Activated CD4-positive, alpha-beta T cell treated with anti-CD3 and anti-CD28 coated beads, Interleukin-2, amount 50 U/mL, for 16 hours (primary cell): Measurements from ENCODE around the gene PRSS36.
"Not testable (repeated sequence)": the region's sequence is repeated elsewhere in the genome, so short reads cannot be mapped to it uniquely, and the experiment has no call there.

Experiments used
- DNase-seq: peaks from one replicate; pipeline ENCODE4 v3.0.0-alpha.2; 2020

Gene PRSS36

GRCh38 chr16:31183432-31184428 is 33.9 kb upstream of the PRSS36 start:
- DNase-seq = no peak

DNA sequence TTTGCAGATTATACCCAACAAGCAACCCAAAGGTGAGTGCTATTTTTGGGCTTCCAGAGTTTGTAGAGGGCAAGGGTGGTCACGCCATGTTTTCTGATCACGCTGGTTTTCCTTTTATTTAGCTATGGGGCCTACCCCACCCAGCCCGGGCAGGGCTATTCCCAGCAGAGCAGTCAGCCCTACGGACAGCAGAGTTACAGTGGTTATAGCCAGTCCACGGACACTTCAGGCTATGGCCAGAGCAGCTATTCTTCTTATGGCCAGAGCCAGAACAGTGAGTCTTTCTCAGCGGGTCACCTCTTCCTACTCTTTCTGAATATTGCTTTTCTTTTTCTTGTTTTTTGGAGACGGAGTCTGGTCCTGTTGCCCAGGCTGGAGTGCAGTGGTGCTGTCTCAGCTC is 32.5 kb upstream of the PRSS36 start:
- DNase-seq = no peak

GRCh38 chr16:31181102-31181830 is 31.4 kb upstream of the PRSS36 start:
- DNase-seq = peak; percentile 48

DNA sequence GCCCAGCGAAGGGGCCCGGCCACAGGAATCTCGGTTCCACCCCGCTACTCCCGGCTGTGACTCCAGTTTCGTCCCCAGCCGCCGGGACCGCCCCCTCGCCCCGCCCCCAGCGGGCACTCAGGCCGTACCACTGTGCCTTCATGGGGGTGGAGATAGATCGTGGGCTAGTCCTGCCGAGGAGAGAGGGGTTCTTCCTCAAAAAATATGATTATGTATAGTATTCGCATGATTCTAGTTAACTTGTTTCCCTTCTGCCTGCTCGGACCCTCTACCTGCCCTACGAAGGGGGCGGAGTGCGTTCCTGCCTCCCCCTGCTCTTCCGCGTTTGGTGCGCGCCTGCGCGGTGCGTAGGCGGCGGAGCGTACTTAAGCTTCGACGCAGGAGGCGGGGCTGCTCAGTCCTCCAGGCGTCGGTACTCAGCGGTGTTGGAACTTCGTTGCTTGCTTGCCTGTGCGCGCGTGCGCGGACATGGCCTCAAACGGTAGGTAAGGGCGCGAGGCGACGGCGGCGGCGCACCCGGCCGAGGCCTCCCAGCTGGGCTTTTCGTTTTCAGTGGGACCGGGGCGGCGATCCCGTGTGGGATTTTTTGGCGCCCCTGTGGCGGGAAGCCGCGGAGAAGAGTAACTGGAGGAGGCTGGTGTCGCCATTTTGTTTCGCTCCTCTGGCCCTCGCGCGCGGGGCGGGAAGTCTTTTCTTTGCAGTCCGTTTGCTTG is 30.0 kb upstream of the PRSS36 start, which contains the start of gene FUS:
Gene FUS (plus strand): TSS at position 393 of the 713 bp plus-strand sequence. CDS start 76 bp downstream, at position 469.
- DNase-seq = peak; percentile 90

GRCh38 chr16:31179219-31179746 is 29.4 kb upstream of the PRSS36 start:
- no peak for DNase-seq

DNA sequence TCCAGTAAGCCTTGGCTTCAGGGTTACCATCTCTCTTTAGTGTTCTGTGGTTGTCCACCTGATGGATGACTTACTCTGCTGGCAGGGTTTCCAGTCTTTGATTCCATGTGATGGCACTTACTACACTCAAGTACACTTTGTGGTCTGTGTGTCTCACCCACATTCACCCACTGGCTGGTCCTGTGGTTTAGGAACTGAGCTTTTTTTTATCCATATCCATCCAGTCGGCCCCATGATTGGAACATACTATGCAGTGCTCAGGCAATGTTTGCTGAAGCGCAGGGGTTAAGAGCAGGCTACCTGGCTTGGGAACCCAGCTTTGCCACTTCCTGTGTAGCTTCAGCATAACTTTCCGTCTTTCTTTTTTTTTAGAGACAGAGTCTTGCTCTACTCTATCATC is 27.3 kb upstream of the PRSS36 start:
- DNase-seq = peak; percentile 61

DNA sequence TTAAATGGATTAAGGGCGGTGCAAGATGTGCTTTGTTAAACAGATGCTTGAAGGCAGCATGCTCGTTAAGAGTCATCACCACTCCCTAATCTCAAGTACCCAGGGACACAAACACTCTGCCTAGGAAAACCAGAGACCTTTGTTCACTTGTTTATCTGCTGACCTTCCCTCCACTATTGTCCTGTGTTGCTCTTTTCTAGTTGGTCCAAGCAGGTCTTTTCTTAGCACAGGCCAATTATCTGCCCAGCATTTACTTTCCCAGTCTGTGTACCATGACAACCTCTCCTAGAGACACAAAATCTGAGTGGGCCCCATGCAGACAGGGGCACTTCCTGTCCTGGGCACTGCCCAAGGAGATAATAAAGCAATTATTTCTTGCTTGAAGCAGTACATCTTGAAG is 20.2 kb upstream of the PRSS36 start:
- not testable (repeated sequence) for DNase-seq

DNA sequence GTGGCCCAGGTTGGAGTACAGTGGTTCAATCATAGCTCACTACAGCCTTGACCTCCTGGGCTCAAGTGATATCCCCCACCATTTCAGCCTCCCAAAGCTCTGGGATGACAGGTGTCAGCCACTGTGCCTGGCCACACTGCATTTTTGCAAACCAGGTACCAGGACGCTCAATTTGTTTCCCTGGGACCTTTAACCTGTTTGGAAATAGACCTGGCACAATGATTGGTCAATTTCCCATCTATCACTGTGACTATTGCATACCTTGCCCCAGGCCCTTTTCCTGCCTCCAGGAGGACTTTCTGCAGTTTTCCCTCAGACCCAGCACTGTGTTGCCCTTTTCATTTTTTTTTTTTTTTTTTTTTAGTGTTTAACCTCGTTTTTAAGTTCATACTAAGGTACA is 19.0 kb upstream of the PRSS36 start:
- no peak for DNase-seq

DNA sequence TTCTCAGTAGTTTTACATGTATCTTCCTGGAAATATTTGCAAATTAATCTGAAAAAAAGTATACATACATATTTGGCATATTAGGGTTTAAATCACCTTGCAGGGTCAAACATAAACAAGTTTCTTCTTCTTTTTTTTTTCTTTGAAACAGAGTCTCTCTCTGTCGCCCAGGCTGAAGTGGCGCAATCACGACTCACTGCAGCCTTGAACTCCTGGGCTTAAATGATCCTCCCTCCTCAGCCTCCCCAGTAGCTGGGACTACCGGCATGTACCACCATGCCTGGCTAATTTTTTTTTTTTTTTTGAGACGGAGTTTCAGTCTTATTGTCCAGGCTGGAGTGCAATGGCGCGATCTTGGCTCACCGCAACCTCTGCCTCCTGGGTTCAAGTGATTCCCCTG is 17.4 kb upstream of the PRSS36 start:
- DNase-seq = no peak

- DNase-seq = no peak
Observed at GRCh38 chr16:31157136-31157535, 7.3 kb upstream of the PRSS36 start.

DNA sequence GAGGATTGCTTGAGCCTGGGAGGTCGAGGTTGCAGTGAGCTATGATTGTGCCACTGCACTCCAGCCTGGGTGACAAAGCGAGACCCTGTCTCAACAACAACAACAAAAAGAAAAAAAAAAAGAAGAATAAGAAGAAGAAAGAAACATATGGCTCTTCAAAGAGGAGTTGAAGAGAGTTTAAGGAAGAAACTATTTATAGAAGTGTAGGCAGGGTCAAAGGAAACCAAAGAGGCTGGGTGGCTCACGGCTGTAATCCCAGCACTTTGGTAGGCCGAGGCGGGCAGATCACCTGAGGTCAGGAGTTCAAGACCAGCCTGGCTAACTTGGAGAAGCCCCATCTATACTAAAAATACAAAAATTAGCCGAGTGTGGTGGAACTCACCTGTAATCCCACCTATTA is 1.1 kb upstream of the PRSS36 start:
- not testable (repeated sequence) for DNase-seq

DNA sequence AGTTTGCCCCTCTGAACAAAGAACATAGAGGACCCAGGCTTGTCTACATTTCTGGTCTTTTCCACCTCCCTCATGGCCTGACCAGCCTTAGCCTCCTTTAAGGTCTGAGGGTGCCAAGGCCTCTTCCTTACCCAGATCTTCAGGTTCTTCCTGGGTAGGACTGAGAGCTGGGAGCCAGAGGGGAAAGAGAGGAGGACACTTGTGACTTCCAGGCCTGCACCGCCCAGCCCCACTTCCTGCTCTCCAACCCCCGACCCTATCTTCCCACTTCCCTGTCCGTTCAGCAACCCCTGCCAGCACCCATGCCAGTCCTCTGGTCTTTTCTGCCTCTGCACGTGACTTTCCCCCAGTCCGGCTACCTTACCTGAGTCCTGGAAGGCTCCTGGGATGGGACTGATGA is 534 bp downstream of the PRSS36 start:
- no peak for DNase-seq

DNA sequence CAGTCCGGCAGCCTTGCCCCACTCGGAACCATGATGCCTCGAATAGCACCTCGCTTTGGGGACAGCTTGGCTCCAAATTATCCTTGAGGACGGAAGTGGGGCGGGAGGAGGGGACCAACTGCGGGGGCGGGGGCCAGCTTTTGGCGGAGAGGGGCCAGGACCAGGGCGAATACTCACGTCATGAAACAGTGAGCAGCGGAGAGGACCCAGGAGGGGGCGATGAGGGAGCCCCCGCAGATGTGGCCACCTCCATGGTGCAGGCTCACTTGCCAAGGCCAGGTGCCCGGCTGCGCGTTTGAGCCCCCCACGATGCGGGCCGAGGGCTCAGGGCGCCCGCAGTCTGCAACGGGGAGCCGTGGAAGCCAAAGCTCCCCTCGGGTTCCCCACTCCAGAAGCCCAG is 970 bp downstream of the PRSS36 start:
- no peak for DNase-seq

DNA sequence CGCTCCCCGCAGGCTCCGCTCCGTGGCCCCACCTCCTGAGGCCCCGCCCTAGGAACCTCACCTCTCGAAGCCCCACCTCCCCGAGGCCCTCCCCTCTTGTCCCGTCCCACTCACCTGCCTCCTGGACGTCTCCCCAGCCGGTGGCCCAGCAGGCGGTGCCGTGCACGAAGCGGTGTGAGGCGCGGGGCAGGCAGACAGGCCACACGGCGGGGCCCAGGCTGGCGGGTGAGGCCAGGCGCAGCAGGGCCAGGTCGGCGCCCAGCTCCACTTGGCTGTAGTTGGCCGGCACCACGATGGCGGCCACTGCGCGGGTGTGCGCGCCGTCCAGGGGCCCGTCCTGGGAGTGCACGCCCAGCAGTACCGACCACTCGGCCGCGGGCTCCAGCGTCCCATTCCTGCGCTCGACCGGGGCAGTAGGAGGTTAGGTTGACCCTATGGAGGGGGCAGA is 1.6 kb downstream of the PRSS36 start:
- no peak for DNase-seq

DNA sequence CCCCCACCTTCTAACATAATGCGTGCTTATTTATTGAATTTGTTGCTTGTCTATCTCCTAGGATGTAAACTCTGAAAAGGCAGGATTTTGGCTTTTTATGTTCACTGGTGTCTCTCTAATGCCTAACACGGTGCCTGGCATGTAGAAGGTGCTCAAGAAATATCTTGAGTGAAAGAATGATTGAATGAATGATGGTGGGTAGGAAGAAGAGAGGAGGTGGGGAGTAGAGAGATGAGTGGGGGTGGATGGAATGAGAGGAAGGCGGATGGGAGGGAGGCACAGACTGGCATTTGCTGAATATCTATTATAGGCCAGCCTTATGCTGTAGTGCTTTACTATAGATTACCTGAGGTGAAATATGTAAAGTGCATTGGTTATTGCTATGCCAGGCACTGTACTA is 2.3 kb downstream of the PRSS36 start:
- no peak for DNase-seq

DNA sequence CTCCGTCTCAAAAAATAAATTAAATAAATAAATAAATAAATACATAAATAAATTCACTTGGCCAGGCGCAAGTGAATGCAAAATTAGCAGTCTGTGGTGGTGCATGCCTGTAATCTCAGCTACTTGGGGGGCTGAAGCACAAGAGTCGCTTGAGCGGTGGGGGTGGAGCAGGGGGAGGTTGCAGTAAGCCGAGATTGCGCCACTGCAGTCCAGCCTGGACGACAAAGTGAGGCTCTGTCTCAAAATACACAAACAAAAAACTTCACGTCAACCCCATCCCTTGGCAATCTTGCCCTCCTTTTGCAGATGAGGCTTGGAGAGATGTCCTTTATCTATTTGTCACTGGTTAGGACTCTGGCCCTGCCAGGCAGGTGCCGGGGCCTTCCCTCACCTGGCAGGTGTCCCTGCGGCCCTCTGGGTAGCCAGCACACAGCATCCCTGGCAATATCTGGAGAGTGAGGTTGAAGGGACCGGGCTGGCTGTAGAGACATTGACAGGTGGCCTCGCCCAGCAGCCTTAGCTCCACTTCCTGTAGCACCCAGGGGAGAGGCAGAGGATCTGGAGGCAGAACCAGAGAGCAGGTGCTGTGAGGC is 4.4 kb downstream of the PRSS36 start:
- DNase-seq = no peak

DNA sequence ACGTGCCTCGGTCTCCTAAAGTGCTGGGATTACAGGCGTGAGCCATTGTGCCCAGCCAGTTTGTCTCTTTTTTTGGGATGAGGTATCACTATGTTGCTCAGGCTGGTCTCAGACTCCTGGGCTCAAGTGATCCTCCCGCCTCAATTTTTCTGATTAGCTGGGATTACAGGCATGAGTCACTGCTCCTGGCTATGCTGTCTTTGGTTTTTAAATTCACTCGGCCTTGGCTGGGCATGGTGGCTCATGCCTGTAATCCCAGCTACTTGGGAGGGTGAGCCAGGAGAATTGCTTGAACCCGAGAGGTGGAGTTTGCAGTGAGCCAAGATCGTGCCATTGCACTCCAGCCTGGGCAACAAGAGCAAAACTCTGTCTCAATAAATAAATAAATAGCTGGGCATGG is 5.4 kb downstream of the PRSS36 start:
- DNase-seq = not testable (repeated sequence)

GRCh38 chr16:31143694-31144148 is 6.1 kb downstream of the PRSS36 start:
- DNase-seq = no peak

DNA sequence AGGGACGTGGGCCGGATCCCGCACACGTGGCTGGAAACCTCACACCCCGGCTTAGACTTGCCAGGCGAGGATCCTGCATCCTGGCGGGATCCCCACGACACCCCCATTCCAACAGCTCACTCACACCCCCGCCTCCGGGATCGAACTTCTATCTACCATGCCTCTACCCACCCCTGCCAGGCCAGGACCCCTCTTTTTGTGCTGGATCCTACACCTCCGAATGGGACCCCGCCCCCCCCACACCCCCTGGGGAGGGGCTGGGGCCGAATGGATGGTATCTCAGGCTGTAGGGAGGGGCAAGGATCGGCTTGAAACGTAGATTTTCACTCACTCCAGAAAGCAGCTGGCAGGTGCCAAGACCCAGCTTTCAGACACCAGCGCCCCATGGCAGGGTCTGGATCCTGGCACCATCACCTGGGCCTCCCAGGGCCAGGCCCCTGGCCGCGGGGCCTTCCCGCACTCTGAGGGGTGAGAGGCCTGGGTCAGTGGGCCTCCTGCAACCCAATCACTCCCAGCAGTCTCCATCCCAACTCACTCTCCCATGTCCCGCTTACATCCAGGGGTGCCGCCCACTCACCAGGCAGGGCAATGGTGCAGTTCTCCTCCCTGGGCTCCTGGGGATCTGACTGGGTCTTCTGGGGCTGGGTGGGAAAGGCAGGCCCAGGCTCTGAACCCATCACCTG is 6.7 kb downstream of the PRSS36 start:
- DNase-seq = no peak

- DNase-seq = peak; percentile 99
Observed at GRCh38 chr16:31142109-31143010, 7.5 kb downstream of the PRSS36 start.
